B cell (primary cell): ENCODE results near the gene ARTN. TPM values are rescaled to one million over a fixed set of nuclear protein-coding genes. Genes with fewer than 3 reads are reported as not detected.

Experiments used
- ATAC-seq: fragments of 200-7000 bp; cut with Tn5 transposase; one replicate; pipeline ENCODE4 v1.10.0; 2021; ENCODE audit warnings: low read depth, mild to moderate bottlenecking, moderate number of reproducible peaks, moderate library complexity
- CTCF ChIA-PET: fragments of 350-600 bp; sonication (Branson Sonifier 250); formaldehyde crosslinking; loops from one replicate; lab custom pipeline; 2021; ENCODE audit warnings: antibody characterized with exemption, inconsistent platforms; lab: Charles Lee
- POLR2A ChIA-PET: fragments of 350-600 bp; sonication (Branson Sonifier 250); formaldehyde crosslinking; loops from one replicate; lab custom pipeline; 2021; ENCODE audit warnings: antibody characterized with exemption; lab: Charles Lee
- DNase-seq: peaks from one replicate; pipeline ENCODE4 v3.0.0; 2013
- H2AFZ ChIP-seq: 2 replicates; pipeline ENCODE4 v1.6.1; 2012; ENCODE audit warnings: mild to moderate bottlenecking, low read depth, low read length; ENCODE audit not compliant: insufficient read depth, poor library complexity, severe bottlenecking
- H3K27ac ChIP-seq, 2 donors: 1 replicate in 1 of 2; 2 replicates in 1 of 2; pipeline ENCODE4 v1.5.1; 2012 to 2013; ENCODE audit warnings: low read length in 2 of 2, mild to moderate bottlenecking in 2 of 2, moderate library complexity in 1 of 2
- H3K27me3 ChIP-seq, 4 experiments: fragments of 200-600 bp in 1 of 4; sonication (generic) in 1 of 4; replicated peaks in 1 of 4; 1 replicate in 2 of 4; 2 replicates in 2 of 4; pipeline versions ENCODE4 v1.6.1 to v1.7.0; 2013 to 2016; ENCODE audit warnings: low read length in 3 of 4, mild to moderate bottlenecking in 2 of 4, mixed read lengths in 1 of 4, moderate library complexity in 1 of 4; ENCODE audit not compliant: insufficient read depth in 4 of 4, control insufficient read depth in 3 of 4; ENCODE audit errors: control extremely low read depth in 1 of 4
- H3K36me3 ChIP-seq, 2 experiments: replicated peaks in 1 of 2; 1 replicate in 1 of 2; 2 replicates in 1 of 2; pipeline versions ENCODE4 v1.6.1 to v1.7.1; 2013; ENCODE audit warnings: low read length in 1 of 2; ENCODE audit not compliant: insufficient read depth in 2 of 2, control insufficient read depth in 1 of 2; ENCODE audit errors: control extremely low read depth in 1 of 2, extremely low read depth in 1 of 2
- H3K4me1 ChIP-seq, 2 donors: fragments of 200-600 bp in 1 of 2; sonication (generic) in 1 of 2; 1 replicate in 1 of 2; 2 replicates in 1 of 2; pipeline versions ENCODE4 v1.5.1 to v1.6.1; 2013 to 2017; ENCODE audit warnings: low read length in 2 of 2; ENCODE audit not compliant: control insufficient read depth in 2 of 2, insufficient read depth in 2 of 2
- H3K4me2 ChIP-seq: replicated peaks from 2 replicates; pipeline ENCODE3; 2012; ENCODE audit warnings: mild to moderate bottlenecking, low read depth, low read length; ENCODE audit not compliant: poor library complexity, severe bottlenecking
- H3K4me3 ChIP-seq, 5 experiments: fragments of 200-600 bp in 1 of 5; sonication (generic) in 1 of 5; 1 replicate in 3 of 5; 2 replicates in 2 of 5; pipeline versions ENCODE4 v1.5.1 to v1.7.0; 2011 to 2016; ENCODE audit warnings: low read length in 4 of 5, mild to moderate bottlenecking in 4 of 5, low read depth in 2 of 5, control low read depth in 1 of 5, moderate library complexity in 1 of 5; ENCODE audit not compliant: insufficient read depth in 1 of 5; ENCODE audit errors: control extremely low read depth in 1 of 5, extremely low read depth in 1 of 5
- H3K79me2 ChIP-seq: fragments of 200-600 bp; sonication (generic); one replicate; pipeline ENCODE4 v1.6.0; 2016; ENCODE audit warnings: low read length; ENCODE audit not compliant: control insufficient read depth, insufficient read depth
- H3K9ac ChIP-seq: fragments of 200-600 bp; sonication (generic); 2 replicates; pipeline ENCODE4 v1.6.1; 2017; ENCODE audit warnings: mild to moderate bottlenecking, low read length, moderate library complexity
- H3K9me3 ChIP-seq, 3 donors: one replicate each; pipeline versions ENCODE4 v1.6.1 to v1.7.1; 2013; ENCODE audit warnings: low read length in 2 of 3; ENCODE audit not compliant: control insufficient read depth in 2 of 3, insufficient read depth in 1 of 3; ENCODE audit errors: control extremely low read depth in 1 of 3
- H4K20me1 ChIP-seq: 2 replicates; pipeline ENCODE4 v1.6.0; 2012; ENCODE audit warnings: mild to moderate bottlenecking, low read length; ENCODE audit not compliant: insufficient read depth, control insufficient read depth, poor library complexity, severe bottlenecking
- H3K27ac Mint-ChIP-seq: one replicate; pipeline ENCODE4 v1.8.0; 2021; ENCODE audit warnings: mixed read lengths
- H3K27me3 Mint-ChIP-seq: one replicate; pipeline ENCODE4 v1.8.0; 2021; ENCODE audit warnings: mixed read lengths
- H3K4me1 Mint-ChIP-seq: one replicate; pipeline ENCODE4 v1.8.0; 2021; ENCODE audit warnings: mixed read lengths
- H3K4me3 Mint-ChIP-seq: one replicate; pipeline ENCODE4 v1.8.0; 2021; ENCODE audit warnings: mixed read lengths
- H3K9me3 Mint-ChIP-seq: one replicate; pipeline ENCODE4 v1.8.0; 2022; ENCODE audit warnings: mixed read lengths; ENCODE audit not compliant: insufficient read depth
- CTCF ChIP-seq: fragments of 200-600 bp; IDR thresholded peaks from one replicate; pipeline ENCODE4 v1.8.0; 2022; ENCODE audit warnings: antibody characterized with exemption, mild to moderate bottlenecking
- EZH2 ChIP-seq: IDR thresholded peaks from 2 replicates; pipeline ENCODE4 v1.6.1; 2012; ENCODE audit warnings: borderline replicate concordance, low read depth, mild to moderate bottlenecking, moderate library complexity, low read length; ENCODE audit not compliant: insufficient read depth, poor library complexity, severe bottlenecking
- WGBS: methylation state at CpG from one replicate; pipeline ENCODE4 v1.1.5; 2013; ENCODE audit warnings: missing lambda C conversion rate; ENCODE audit not compliant: insufficient coverage; 5-methylcytosine and 5-hydroxymethylcytosine counted together
- intact Hi-C: fragments of 100-400 bp; cut with micrococcal nuclease; formaldehyde crosslinking; loops from one replicate; pipeline ENCODE4 v1.10.0; 2022
- polyA plus RNA-seq: library from polyadenylated mRNA; depleted of rRNA; stranded (reverse); fragments of >200 nt; gene quantifications from 2 replicates; pipeline ENCODE4 v1.2.3, GENCODE V29; 2012
- total RNA-seq, 2 donors: library from RNA; stranded (reverse); fragments of 120-200 nt in 1 of 2; gene quantifications; 1 replicate in 1 of 2; 2 replicates in 1 of 2; pipeline versions ENCODE4 v1.2.3 to v1.2.4, GENCODE V29; 2013 to 2022

ARTN gene
- total and polyA plus RNA-seq, 2 donors (not counting 1 experiment from before 2014, with no cell fraction given), result 0.13 to 0.64 TPM

GRCh38 chr1:43902058-43902831, 31.4 kb upstream of the ARTN start:
- no peaks in the 10 kb centered on the region for H3K79me2 ChIP-seq
- Mint-ChIP-seq H3K4me3 (no peak overlapping the region), H3K9me3 (no peaks in the 10 kb centered on the region), H3K4me1 (no peaks in the 10 kb centered on the region), H3K27me3 (no peaks in the 10 kb centered on the region), H3K27ac (no peak overlapping the region)
- H3K9ac ChIP-seq, result no peak overlapping the region
- no peak for ATAC-seq
- no peaks in the 10 kb centered on the region for H3K4me1 ChIP-seq
- H3K27ac ChIP-seq, result no peak overlapping the region
- TF ChIP-seq CTCF (no peak), EZH2 (no peak)
- intact Hi-C loops, result no loop called here
- no peaks in the 10 kb centered on the region for H4K20me1 ChIP-seq
- peaks cover 2 to 14% of the 10 kb centered on the region in 2 experiments for H3K36me3 ChIP-seq
- no peaks in the 10 kb centered on the region for H3K27me3 ChIP-seq
- no peak overlapping the region for H2AFZ ChIP-seq
- H3K4me2 ChIP-seq, result no peak overlapping the region
- H3K4me3 ChIP-seq, result no peak overlapping the region
- 88% methylated on average over 1 of the region's 4 CpGs for WGBS
- POLR2A ChIA-PET, result no interaction called here
- DNase-seq, result no peak
- H3K9me3 ChIP-seq, result no peaks in the 10 kb centered on the region
- CTCF ChIA-PET, result no interaction called here
